DND-41 (cell line): ENCODE results near the gene PDE7B.

Experiments used
- EZH2 ChIP-seq: IDR thresholded peaks from 3 replicates; pipeline ENCODE4 v1.6.1; 2012; ENCODE audit warnings: borderline replicate concordance, low read depth, mild to moderate bottlenecking, moderate library complexity, low read length, inconsistent platforms; ENCODE audit not compliant: severe bottlenecking
- TF ChIP-seq, protein P1 (sequence below): IDR thresholded peaks from 2 replicates; pipeline ENCODE4 v1.5.1; 2012; ENCODE audit warnings: borderline replicate concordance, low read length, moderate library complexity, mild to moderate bottlenecking; ENCODE audit not compliant: poor library complexity, severe bottlenecking; ENCODE audit errors: extremely low read depth

DNA sequence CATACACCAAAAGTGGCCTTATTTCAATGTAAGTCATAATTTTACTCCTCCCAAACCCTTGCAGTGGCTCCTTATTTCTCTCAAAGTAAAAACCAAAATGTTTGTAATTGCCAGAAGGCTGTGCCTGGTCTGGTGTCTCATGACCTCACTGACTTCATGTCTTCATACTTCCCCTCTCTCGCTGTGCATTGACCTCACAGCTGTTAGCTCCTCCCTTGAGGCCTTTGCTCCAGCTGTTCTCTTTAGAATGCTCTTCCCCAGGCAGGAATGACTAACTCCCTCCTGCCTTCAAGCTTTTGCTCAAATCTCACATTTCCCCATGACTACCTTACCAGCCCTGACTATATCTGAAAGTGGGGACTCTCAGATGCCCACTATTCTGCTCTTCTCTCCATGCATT lies 315.3 kb downstream of the PDE7B start:
- TF ChIP-seq, protein P1, sequence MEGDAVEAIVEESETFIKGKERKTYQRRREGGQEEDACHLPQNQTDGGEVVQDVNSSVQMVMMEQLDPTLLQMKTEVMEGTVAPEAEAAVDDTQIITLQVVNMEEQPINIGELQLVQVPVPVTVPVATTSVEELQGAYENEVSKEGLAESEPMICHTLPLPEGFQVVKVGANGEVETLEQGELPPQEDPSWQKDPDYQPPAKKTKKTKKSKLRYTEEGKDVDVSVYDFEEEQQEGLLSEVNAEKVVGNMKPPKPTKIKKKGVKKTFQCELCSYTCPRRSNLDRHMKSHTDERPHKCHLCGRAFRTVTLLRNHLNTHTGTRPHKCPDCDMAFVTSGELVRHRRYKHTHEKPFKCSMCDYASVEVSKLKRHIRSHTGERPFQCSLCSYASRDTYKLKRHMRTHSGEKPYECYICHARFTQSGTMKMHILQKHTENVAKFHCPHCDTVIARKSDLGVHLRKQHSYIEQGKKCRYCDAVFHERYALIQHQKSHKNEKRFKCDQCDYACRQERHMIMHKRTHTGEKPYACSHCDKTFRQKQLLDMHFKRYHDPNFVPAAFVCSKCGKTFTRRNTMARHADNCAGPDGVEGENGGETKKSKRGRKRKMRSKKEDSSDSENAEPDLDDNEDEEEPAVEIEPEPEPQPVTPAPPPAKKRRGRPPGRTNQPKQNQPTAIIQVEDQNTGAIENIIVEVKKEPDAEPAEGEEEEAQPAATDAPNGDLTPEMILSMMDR: no peak
- TF ChIP-seq EZH2: no peak
